ENCODE results near the gene FCGR2B.
"Not testable (repeated sequence)": the region's sequence is repeated elsewhere in the genome, so short reads cannot be mapped to it uniquely, and the experiment has no call there.

- TF ChIP-seq POLR2A (IDR thresholded peaks at IDR 0.05; ENCODE audit: low read length); GATA1 (IDR thresholded peaks at IDR 0.05; ENCODE audit: low read depth, low read length): not testable (repeated sequence)
Observed at GRCh38 chr1:161673437-161673836, 10.5 kb downstream of the FCGR2B start.

All from erythroblast (primary cell).